Right ventricle myocardium inferior (tissue), 1 donor: Measurements from ENCODE around the gene TMPRSS6. TPM values are rescaled to one million over a fixed set of nuclear protein-coding genes. Genes with fewer than 3 reads are reported as not detected.

ENCODE experiments used
- ATAC-seq: fragments of 200-7000 bp; cut with Tn5 transposase; one replicate; pipeline ENCODE4 v1.9.1; 2020; ENCODE audit warnings: mild to moderate bottlenecking, moderate library complexity
- DNase-seq: peaks from one replicate; pipeline ENCODE4 v3.0.0; 2021; ENCODE audit errors: missing footprints
- intact Hi-C: fragments of 100-400 bp; cut with DNase I; formaldehyde crosslinking; loops from one replicate; pipeline ENCODE4 v1.11.0; 2022
- total RNA-seq: library from RNA; stranded (reverse); fragmentation: NEBNext Ultra II Directional; extraction: Animal tissue kit (Norgen Biotek cat#: 25700); gene quantifications from one replicate; pipeline ENCODE4 v1.2.1, GENCODE V29; 2021
- donor health status: DM: no; HTN: yes; CAD: no; lungs with severe emphysema.

Gene TMPRSS6
- total RNA-seq, 1 donor from 2014 or later, result not detected

DNA sequence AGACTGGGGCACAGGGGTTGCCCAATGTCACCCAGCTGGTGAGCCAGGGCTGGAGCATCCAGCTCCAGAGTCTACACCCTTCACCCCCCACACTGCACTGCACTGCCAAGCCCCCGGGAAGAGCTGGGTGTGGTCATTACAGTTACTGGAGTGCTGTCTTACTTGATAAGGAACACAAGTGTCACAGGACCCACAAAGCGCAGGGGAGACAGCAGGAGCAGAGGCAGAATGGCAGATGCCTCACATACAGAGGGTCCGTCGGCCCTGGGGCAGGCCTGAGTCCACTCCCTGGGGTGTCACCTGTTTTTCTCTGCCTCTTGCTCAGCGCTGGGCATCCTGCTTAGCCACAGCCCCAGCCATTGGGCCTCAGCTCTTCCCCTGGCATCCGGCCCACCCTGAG is 32.5 kb upstream of the TMPRSS6 start:
- ATAC-seq (no peak), DNase-seq (peak; percentile 47)
- intact Hi-C loops, result no loop called here

GRCh38 chr22:37141476-37141875 is 32.0 kb upstream of the TMPRSS6 start:
- intact Hi-C loops, result no loop called here
- ATAC-seq (no peak), DNase-seq (peak; percentile 22)

GRCh38 chr22:37140686-37141323 is 31.3 kb upstream of the TMPRSS6 start:
- DNase-seq, result peak; percentile 26
- intact Hi-C loops, result no loop called here
- ATAC-seq, result no peak

DNA sequence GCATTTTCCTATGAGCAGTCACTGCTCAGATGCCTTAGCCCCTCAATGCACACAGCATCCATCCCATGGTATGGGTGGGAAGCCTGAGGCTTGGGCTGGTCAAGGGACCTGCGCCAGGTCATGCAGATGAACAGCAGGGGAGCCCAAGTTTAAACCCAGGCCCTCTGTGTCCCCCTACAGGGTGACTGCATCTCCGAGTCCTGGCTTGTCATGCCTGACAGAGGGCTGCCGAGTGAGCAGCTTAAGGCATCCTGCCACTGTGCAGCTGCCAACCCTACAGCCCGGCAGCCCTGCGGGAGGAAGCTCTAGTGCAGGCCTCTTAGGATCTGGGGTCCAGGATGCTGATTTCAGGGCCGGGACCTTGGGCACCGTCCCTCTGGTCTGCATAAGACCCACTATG is 30.2 kb upstream of the TMPRSS6 start:
- peak; percentile 26 for DNase-seq
- intact Hi-C loops, result no loop called here
- no peak for ATAC-seq

DNA sequence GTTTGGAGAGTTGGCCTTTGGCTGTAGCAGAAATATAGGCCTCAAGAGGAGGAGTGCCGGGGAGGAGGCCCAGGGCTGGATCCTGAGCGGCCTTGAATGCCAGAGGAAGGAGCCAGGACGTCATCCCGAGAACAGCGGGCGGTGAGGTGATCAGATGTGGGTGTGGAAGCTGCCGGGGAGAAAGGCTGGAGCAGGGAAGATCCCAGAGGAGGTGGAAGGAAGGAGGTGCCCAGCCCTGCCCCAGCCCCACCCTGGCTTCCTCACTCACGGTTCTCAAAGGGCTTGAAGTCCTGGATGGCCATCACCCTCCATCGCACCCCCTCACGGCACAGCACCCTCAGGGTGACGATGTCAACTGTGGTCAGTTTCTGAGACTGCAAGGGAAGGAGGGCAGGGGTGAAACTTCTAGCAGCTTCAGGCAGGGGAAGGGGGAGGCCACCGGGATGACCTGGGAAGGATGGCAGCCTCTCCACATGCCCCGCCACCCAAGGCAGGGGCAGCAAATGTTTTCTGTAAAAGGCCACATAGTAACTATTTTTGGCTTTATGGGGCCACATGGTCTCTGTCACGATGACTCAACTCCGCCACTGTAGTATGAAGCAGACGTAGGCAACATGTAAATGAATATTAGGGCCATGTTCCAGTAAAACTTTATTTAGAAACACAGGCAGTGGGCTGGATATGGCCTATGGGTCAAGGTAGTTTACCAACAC is 29.5 kb upstream of the TMPRSS6 start:
- intact Hi-C loops, result no loop called here
- DNase-seq (peak; percentile 7), ATAC-seq (no peak)

- intact Hi-C loops, result no loop called here
Observed at GRCh38 chr22:37137903-37138665, 28.6 kb upstream of the TMPRSS6 start.

DNA sequence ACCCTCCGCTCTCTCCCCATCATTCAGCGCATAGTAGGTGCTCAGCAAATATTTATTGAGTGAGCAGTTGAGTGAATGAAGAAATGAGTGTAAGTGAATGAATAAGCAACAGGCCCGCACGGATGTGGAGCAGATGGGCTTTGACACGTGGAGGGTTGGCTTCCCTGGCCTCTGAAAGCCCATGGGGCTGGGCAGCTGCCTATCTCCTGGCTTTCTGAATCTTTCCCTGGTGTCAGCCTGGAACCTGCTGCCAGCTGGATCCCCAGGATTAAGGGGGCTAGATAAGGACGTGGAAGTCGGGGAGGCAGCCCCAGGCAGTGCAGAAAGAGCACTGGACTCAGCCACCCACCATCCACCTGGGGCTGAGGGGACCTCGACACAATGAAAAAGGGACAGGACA is 27.6 kb upstream of the TMPRSS6 start:
- no peak for ATAC-seq
- intact Hi-C loops, result no loop called here
- peak; percentile 32 for DNase-seq

More at GRCh38 chr22:37137903-37138665, 28.6 kb upstream of the TMPRSS6 start:
- DNase-seq (peak; percentile 4), ATAC-seq (no peak)

GRCh38 chr22:37135023-37135422 is 25.5 kb upstream of the TMPRSS6 start:
- intact Hi-C loops, result no loop called here
- DNase-seq (peak; percentile 11), ATAC-seq (no peak)

DNA sequence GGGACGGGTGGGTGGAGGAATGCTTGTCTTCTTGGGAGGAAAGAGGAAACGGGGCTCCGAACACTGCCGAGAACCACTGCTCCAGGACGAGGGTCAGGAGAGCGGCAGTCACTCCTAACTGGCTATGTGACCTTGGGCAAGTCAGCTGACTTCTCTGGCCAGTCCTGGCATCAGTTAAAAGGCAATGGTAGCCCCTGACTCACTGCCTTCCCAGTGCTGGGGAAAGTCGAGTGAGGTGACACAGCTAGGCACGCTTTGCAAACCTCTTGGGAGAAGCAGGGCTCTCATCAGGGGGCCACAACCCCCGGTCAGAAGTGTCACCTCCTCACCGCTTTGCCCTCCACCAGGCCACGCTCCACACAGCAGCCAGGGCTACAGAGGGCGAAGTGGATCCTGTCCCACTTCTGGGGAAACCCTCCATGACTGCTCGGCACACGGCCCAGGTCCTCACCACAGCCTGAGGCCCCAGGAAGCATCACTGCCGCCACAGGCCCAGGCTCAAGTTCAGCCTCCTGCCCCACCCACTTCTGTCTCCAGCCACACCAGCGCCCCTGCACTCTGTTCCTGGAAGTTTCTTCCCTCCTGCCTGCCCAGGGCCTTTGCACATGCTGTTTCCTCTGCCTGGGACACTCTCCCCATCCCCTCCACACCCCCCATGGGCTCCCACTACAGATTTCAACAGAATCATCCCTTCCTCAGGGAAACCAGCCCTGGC is 23.9 kb upstream of the TMPRSS6 start:
- ATAC-seq (no peak), DNase-seq (peak; percentile 17)
- intact Hi-C loops, result no loop called here

- DNase-seq, result peak; percentile 16
- intact Hi-C loops, result no loop called here
- no peak for ATAC-seq
Observed at GRCh38 chr22:37132773-37133172, 23.3 kb upstream of the TMPRSS6 start.

GRCh38 chr22:37129866-37130441 is 20.4 kb upstream of the TMPRSS6 start:
- intact Hi-C loops, result no loop called here
- peak; percentile 55 for DNase-seq

GRCh38 chr22:37128555-37129281 is 19.2 kb upstream of the TMPRSS6 start:
- ATAC-seq, result no peak
- peak; percentile 34 for DNase-seq
- intact Hi-C loops, result no loop called here

More at GRCh38 chr22:37129866-37130441, 20.4 kb upstream of the TMPRSS6 start:
- ATAC-seq, result no peak

- DNase-seq (peak; percentile 21), ATAC-seq (no peak)
- intact Hi-C loops, result no loop called here
Observed at GRCh38 chr22:37127350-37127878, 17.9 kb upstream of the TMPRSS6 start.

DNA sequence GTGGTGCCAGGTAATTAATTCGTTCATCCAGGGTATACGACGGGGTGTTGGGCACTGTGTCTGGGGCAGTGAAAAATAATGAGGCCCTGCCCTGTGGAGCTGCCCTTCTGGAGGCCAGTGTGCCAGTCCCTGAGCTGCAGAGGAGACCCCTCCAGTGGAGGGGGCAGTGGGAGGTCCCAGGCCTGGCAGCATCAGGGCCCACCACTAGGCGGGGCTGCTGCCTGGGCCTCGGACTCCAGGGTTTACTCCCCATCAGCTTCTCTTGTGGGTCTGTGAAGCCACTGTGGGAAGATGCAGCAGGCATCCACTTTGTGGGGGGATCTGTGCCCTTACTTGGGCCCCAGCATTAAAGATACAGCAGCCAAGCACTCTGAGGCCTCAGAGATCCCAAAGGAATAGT is 17.4 kb upstream of the TMPRSS6 start:
- intact Hi-C loops, result no loop called here
- DNase-seq (no peak), ATAC-seq (no peak)

DNA sequence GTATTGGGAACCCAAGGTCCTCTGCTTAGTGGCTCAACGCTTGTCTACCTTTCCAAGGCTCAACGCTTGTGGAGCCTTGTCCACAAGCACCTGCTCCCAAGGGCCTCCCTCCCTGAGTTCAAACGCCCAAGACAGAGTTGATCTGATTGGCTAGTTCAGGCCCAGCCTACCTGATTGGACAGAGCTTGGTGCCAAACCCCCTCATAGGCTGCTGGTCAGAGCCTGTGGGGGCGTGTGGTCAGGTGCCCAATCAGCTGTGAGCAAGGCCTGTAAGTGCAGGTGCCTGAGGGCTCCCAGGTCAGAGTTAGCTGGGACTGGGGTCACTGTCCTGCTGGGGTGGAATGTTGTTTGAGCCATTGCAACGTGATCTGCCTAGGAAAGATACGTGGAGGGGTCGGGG is 16.9 kb upstream of the TMPRSS6 start:
- ATAC-seq (no peak), DNase-seq (peak; percentile 1)
- intact Hi-C loops, result no loop called here

- no peak for ATAC-seq
- DNase-seq, result no peak
- intact Hi-C loops, result no loop called here
Observed at GRCh38 chr22:37123649-37124048, 14.1 kb upstream of the TMPRSS6 start.

GRCh38 chr22:37122598-37123180 is 13.2 kb upstream of the TMPRSS6 start:
- ATAC-seq (no peak), DNase-seq (no peak)
- intact Hi-C loops, result no loop called here
